Glomerular visceral epithelial cell (primary cell): ENCODE measurements around the gene GNG11.
A peak's percentile ranks its signal among the peaks of the same experiment; 100 is the strongest.

ENCODE experiments used
- DNase-seq: peaks from one replicate; pipeline ENCODE4 v3.0.0-alpha.2; 2016; ENCODE audit errors: extremely low spot score

Gene GNG11

DNA sequence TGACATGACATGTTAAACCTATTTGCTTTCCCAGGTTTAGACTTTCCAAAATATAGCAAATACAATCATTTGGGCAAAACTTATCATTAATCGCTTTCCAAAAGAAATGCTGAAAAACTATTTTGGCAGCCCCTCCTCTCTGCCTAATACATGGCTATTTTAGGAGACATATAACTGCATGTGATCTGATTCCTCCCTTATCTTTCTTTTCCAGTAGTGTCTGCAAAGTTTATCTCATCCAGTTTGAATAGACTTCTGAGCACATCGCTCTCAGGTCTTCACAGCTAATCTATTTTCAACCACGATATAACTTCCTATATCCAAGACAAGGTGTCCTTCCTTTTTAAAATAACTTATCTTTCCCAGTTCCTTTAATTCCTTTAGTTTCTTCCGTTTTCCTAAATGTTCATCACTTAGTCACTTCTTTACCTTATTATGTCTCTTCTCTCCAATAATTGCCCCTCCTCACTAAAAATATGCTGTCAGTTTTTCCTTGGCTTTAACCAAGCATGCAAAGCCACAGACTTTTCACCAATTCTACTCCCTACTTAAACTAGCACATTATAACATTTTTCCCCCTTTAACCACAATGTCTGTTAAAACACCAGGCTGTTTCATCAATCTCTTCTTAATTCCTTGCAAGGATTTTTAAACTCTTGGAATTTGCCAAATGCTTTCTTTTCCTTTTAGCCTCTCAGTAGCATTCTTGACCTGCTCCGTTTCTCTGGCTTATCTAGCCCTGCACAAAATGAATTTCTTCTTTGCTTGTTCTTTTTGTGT lies 24.4 kb downstream of the GNG11 start:
- no peak for DNase-seq

DNA sequence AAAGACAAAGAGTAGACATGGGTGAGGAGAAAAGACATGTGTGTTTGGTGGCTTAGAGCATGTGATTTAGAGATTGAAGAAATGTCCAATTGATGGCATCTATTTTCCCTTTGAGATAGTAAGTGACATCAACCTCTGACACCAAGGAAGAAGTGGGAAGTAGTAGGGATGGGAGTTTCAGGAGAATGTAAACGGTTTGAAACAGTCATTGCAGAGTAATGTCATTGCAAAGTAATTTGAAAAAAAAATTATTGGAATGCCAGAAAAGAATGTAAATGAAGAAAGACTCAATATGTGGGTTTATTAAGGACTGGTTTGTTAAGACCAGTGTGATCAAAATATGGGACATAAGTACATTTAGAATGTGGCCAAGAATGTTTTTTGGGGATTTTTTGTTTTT lies 26.6 kb downstream of the GNG11 start:
- no peak for DNase-seq

DNA sequence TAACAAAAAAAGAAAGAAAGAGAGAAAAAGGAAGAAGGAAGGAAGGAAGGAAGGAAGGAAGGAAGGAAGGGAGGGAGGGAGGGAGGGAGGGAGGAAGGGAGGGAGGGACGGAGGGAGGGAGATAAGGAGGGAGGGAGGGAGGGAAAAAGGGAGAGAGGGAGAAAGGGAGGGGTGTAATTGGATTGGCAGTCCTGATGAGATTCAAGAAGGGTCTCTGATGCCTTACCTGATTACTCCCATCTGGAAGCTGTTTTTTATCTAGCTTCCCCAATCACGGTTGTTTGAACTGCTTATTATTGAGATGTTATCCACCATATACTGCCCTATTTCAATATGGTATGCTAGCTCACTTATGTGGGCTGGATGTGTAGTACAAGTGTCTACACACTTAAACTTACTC lies 27.3 kb downstream of the GNG11 start:
- no peak for DNase-seq

DNA sequence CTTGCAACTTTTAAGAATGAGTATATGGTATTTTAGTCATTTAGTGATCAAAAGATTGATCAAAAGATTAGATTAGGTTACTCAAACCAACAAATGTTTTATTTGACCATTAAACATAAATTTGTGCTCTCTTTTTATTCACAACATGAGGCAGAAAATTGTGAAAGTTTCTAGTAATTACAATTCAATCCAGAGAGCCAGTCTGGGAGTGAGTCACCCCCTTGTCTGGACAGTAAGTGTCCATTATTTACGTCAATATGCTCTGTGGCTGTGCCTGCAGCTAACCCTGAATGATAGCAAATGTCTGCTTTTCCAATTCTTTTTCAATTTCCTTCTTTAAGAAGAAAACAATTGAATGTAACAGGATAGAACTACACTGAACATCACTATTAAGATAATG lies 27.9 kb downstream of the GNG11 start:
- peak; percentile 35 for DNase-seq

DNA sequence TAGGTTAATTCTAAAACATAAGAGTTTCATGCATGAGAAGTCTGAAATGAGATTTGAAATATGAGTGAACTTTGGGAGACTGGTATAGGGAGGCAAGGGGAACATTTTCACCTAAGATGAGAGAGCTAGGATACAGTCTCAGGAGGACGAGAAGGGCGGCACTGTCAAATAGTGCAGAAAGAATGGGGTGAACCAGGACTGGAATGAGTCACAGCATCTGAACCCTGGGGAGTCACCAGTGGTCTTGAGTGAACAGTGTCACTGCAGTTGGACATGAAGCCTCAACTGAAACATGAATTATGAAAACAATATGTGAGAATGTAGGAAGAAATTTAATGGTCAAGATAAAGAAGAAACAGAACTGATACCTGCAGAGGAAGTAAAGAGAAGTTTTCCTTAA lies 33.8 kb downstream of the GNG11 start:
- no peak for DNase-seq

DNA sequence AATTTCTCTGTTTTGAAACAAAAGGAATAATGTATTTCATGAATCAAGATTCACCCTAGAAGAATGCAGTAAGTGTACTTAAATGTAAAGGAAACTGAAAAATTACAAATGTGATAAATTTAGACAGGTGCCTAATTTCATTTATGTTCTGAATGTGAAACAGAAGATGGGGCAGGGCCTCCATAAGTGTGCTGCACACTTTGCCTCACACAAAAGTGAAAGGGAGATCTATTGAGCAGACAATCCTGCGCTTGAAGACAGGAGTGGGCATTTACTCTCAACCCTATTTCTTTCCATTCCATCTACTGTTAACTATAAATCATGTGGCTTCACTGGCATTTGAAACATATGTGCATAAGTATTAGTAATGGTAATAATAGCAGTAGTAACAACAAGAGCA lies 36.2 kb downstream of the GNG11 start:
- DNase-seq, result no peak

DNA sequence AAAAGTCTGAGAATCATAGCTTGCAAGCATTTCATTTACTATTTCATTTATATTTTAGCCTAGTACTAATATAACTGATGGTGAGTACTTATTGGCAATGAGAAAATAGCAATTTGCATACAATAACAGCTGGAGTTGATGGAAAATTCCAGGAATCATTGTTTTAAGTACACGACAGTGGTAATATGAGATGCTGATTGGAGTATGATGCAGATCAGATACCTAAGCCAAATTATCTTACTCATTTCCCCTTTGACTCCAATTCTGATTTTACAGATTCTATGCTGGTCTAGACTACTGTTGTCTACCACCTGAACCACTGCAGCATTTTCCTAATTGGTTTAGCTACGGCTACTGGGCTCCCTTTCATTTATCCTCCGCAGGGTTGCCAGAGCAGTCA lies 36.7 kb downstream of the GNG11 start:
- DNase-seq, result no peak

DNA sequence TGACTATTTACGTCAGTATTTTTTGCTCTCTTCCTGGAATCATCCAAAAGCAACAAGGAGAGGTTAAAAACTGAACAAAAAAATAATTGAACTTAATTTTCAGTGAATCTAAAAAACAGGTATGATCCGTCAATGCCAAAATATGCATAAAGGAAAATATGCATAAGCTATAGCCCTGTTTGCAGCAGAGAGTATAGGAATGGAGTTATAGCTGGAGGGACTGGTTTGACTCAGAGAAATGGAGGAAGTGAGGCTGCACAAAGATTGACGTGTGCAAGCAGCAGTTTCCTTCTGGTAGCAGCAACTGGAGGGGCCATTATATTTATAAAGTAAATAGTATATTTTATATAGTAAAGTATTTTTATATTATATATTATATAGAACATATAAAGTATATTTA lies 37.1 kb downstream of the GNG11 start:
- DNase-seq, result no peak

DNA sequence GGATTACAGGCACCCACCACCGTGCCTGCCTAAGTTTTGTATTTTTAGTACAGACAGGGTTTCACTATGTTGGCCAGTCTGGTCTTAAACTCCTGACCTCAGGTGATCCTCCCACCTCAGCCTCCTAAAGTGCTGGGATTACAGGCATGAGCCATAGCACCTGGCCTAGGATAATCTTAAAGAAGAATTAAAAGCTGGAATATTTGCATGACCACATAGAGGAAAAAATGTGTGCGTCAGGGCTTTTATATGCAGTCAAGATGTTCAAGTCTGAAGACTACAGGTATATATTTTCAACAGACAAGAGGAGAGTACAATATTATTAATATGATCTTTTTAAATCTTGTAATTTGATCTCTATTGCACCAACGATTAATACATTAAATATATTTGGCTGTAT lies 39.5 kb downstream of the GNG11 start:
- no peak for DNase-seq

DNA sequence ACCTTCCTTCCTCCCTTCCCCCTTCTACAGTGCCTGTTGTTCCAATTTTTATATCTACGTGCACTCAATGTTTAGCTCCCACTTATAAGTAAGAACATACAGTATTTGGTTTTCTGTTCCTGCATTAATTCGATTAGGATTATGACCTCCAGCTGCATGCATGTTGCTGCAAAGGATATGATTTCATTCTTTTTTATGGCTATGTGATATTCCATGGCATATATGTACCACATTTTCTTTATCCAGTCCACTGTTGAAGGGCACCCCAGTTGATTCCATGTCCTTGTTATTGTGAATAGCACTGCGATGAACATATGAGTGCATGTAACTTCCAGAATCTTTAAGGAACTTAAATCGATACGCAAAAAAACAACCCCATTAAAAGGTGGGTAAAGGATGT lies 42.7 kb downstream of the GNG11 start:
- no peak for DNase-seq

DNA sequence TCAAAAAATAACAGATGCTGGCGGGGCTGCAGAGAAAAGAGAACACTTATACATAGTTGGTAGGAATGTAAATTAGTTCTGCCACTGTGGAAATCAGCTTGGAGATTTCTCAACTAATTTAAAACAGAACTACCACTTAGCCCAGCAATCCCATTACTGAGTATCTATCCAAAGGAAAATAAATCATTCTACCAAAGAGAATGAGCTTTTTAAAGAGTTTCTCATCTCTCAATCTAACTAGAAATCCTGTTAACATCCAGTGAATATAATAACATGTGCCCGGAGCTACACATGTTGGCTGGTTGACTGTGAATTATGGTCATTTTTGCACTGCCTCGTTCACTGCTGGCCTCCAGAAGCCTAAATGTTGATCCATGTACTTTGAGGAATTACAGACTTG lies 43.3 kb downstream of the GNG11 start:
- no peak for DNase-seq

DNA sequence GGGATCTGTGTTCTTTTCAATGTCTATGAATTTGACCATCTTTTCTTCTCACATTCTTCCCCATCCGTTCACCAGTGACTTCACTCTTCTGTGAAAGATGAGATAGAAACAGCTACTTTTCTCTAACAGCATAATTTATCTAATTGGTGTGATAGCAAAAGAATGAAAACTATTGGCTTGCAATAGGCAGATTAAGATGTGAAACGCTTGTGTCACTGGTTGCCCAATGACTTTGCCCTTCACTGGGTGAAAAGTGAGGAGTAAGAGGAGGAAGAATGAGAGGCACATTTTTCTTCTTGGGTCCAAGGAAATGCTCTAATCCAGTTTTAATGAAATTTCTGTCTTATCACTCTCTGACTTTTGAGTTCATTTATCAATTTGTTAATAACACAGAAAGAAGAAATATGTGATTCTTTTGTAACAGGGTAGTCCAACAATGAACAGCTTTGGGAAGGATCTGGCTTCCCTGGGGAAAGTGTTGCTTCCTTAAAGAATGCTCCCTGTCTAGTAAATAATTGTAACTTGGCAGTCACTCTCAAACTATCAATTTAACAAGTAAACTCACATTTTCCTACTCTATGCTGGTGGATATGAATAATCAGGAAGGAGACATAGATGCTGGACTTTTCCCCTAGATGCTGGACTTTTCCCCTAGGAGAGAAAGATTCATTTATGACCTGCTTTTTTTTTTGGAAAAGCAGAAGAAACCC lies 47.5 kb downstream of the GNG11 start:
- no peak for DNase-seq

DNA sequence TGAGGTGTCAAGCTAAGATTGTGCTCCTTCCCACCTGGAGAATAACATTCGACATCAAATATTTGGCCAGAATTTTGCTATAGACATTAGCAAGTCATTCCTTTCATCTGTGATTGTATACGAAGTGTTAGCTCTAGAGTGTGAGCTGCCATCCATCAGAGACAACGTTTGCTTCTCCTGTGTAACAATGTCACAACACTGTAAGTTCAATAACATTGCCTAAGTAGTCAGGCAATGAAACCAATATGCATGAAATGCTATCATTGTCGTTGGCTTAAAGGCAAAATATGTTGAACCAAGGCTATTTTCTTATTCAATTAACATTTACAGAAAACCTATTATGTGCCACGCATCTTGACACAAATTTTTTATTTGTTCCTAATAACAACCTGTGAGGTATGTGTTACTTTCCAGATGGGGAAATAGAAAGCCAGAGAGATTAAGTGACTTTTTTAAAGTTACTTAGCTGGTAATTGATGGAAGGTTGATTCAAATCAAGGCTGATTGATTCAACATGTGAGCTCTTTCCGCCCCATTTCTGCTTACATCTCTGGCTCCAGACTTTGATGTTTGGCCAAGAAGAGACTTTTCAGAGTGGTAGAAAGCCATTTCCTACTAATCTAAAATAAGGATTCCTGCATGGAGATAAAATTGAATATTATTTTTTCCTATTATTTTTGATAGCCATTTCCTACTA lies 50.6 kb downstream of the GNG11 start:
- no peak for DNase-seq

DNA sequence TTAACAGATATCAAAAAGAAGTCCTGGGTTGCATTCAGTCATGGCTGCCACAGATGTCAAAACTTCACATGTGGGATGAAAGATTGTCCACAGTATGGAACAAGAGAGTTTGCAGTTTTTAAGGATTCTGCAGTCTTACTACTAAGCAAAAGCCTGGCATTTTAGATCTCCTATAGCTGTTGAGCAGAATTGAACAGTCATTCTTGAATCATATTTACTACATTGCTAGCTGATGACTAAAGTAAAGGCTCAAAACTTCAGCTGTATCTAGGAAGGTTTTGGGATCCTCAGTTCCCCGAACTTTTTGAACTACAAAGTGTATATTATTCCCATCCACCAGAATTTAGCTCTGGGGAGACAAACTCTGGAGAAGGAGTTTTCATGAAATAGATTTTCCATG lies 51.6 kb downstream of the GNG11 start:
- DNase-seq, result no peak

DNA sequence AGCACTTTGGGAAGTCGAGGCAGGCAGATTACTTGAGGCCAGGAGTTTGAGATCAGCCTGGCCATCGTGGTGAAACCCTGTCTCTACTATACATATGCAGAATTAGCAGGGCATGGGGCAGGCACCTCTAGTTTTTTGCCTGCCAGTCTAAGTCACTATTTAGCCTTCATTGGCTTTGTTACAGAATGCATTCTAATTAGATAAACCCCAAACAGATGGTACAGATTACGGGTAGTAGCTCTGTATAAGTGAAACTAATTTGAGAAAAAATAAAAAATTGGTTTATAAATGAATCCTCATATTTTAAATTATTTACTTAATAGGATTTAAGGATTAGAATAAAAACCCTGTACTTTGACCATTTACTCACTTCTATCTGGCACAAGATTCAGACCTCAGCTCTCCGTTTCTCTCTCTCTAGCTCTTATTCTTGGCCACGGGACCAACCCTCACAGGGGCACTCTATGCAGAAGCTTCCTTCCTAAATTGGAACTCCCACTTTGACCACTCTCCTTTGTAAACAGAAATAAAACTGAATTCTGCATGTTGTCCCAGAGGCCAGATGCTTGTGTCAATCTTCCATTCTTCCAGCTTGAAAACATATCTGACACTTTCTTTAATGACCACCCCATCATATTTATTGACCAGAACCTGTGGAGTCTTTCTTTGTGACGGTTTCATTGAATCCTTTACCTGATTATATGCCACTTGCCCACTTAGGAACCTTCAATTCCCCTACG lies 55.8 kb downstream of the GNG11 start:
- no peak for DNase-seq
